ENCODE measurements around the gene IL7R. TPM values are rescaled to one million over a fixed set of nuclear protein-coding genes. Genes with fewer than 3 reads are reported as not detected.

Gene IL7R
- total RNA-seq, 1 experiment from 2014 or later: 0.98 TPM

DNA sequence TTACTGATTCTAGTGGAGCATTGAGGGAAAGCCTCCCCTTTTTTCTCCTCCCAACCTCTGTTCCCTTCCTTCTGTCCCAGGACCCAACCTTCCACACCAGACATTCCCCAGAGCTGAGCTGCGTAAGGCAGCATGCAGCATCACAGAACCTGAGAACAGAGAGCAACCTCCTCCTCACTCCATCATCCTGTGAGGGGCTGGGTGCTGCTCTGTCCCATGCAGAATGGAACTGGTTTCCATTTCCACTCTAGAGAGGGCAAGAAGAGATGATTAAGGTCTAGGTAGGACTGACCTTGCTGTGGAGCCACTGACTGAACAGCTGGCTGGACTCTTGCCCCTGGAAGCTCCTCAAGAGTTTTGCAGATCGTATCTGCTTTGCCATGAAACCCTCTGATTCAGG lies 30.1 kb upstream of the IL7R start:
- no peaks in the 10 kb centered on the region for H3K9me2 ChIP-seq (ENCODE audit: insufficient read depth)
- H4K20me1 ChIP-seq (ENCODE audit: insufficient read depth): no peaks in the 10 kb centered on the region
- TF ChIP-seq SP1 (IDR thresholded peaks at IDR 0.05; ENCODE audit: low read depth): no peak
- TF ChIP-seq, protein P1, sequence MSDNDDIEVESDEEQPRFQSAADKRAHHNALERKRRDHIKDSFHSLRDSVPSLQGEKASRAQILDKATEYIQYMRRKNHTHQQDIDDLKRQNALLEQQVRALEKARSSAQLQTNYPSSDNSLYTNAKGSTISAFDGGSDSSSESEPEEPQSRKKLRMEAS (IDR thresholded peaks at IDR 0.05): no peak
- TF ChIP-seq JUND (IDR thresholded peaks at IDR 0.05): no peak
- no peak for TF ChIP-seq RAD21 (IDR thresholded peaks at IDR 0.05; ENCODE audit: low read depth)
- ChIA-PET CTCF (no interaction called here), RAD21 (ENCODE audit: low non-redundant PET in 1 of 2, low total read pairs in 2 of 2, uncharacterized antibody in 2 of 2, unreplicated experiment in 2 of 2) (no interaction called here), POLR2A (no interaction called here)
- no peak for ATAC-seq
- no peaks in the 10 kb centered on the region for H3K4me1 ChIP-seq (ENCODE audit: control insufficient read depth in 1 of 2, insufficient read depth in 2 of 2, low read length in 2 of 2)
- H3K79me2 ChIP-seq (ENCODE audit: insufficient read depth, low read length): no peaks in the 10 kb centered on the region
- no peak overlapping the region for H3K27ac ChIP-seq (ENCODE audit: low read depth, low read length)
- no peak overlapping the region for H2AFZ ChIP-seq (ENCODE audit: low read depth, low read length, poor library complexity, severe bottlenecking)
- no peaks in the 10 kb centered on the region for H3K36me3 ChIP-seq (ENCODE audit: control insufficient read depth in 1 of 2, insufficient read depth in 2 of 2, low read length in 2 of 2)
- H3K4me3 ChIP-seq (replicated peaks in 1 of 2; ENCODE audit: low read depth in 1 of 2, low read length in 2 of 2): no peak overlapping the region
- peaks cover 23% of the 10 kb centered on the region; the same call in 1 of the 2 replicates for H3K27me3 ChIP-seq (ENCODE audit: insufficient read depth, low read length)
- no peaks in the 10 kb centered on the region for H3K9me3 ChIP-seq (ENCODE audit: control insufficient read depth in 1 of 2, insufficient read depth in 1 of 2, low read depth in 1 of 2, low read length in 2 of 2)
- no peak for DNase-seq (ENCODE audit: low read depth, low spot score)
- H3K9ac ChIP-seq (ENCODE audit: low read length): no peak overlapping the region
- no TSS peak for BruUV-seq (replicated peaks)
- H3K4me2 ChIP-seq (ENCODE audit: low read length): no peak overlapping the region
- intact Hi-C loops (cut with micrococcal nuclease): no loop called here

DNA sequence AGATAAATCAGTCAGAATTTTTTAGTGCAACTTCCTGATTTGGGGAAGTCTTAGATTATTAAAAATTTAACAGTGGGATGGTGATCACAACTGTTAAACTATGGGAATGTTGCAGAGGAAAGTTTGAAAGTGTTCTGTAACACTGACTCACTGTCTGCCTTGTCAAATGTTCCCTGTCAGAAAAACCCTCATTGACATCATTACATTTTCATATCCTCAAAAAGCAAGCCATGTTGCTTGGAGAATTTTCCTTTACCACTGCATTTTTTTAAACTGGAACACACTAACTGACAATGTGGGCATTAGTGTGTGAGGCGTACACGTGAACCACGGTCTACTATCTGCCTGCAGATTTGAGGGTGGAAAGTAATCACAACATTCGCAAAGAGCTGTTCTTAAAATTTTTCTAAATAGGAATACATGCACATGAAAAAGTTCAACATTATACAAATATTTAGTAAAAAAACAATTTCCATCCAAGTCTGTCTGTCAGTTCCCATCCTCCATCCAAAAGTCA lies 28.6 kb upstream of the IL7R start:
- Histone ChIP-seq H3K27ac (ENCODE audit: low read depth, low read length) (no peak overlapping the region), H3K36me3 (ENCODE audit: control insufficient read depth in 1 of 2, insufficient read depth in 2 of 2, low read length in 2 of 2) (no peaks in the 10 kb centered on the region), H2AFZ (ENCODE audit: low read depth, low read length, poor library complexity, severe bottlenecking) (no peak overlapping the region), H3K4me3 (replicated peaks in 1 of 2; ENCODE audit: low read depth in 1 of 2, low read length in 2 of 2) (no peak overlapping the region), H3K4me1 (ENCODE audit: control insufficient read depth in 1 of 2, insufficient read depth in 2 of 2, low read length in 2 of 2) (no peaks in the 10 kb centered on the region), H3K9me3 (ENCODE audit: control insufficient read depth in 1 of 2, insufficient read depth in 1 of 2, low read depth in 1 of 2, low read length in 2 of 2) (no peaks in the 10 kb centered on the region), H3K27me3 (ENCODE audit: insufficient read depth, low read length) (peaks cover 25% of the 10 kb centered on the region), H3K9ac (ENCODE audit: low read length) (no peak overlapping the region), H3K9me2 (ENCODE audit: insufficient read depth) (no peaks in the 10 kb centered on the region), H3K79me2 (ENCODE audit: insufficient read depth, low read length) (no peaks in the 10 kb centered on the region), H3K4me2 (ENCODE audit: low read length) (no peak overlapping the region), H4K20me1 (ENCODE audit: insufficient read depth) (no peaks in the 10 kb centered on the region)
- no peak for DNase-seq (ENCODE audit: low read depth, low spot score)
- intact Hi-C loops (cut with micrococcal nuclease): no loop called here
- TF ChIP-seq ZFX (IDR thresholded peaks at IDR 0.05): no peak
- TF ChIP-seq EGR1 (IDR thresholded peaks at IDR 0.05; ENCODE audit: low read depth): no peak
- TF ChIP-seq TCF7L2 (IDR thresholded peaks at IDR 0.05; ENCODE audit: borderline replicate concordance, extremely low read depth, insufficient read depth, insufficient read length): no peak
- TF ChIP-seq ELF1 (IDR thresholded peaks at IDR 0.05; ENCODE audit: borderline replicate concordance, low read depth): no peak
- no TSS peak for BruUV-seq (replicated peaks)
- CTCF ChIA-PET: no interaction called here
- POLR2A ChIA-PET: no interaction called here
- RAD21 ChIA-PET (ENCODE audit: low non-redundant PET in 1 of 2, low total read pairs in 2 of 2, uncharacterized antibody in 2 of 2, unreplicated experiment in 2 of 2): no interaction called here
- no peak for ATAC-seq

Data from HCT116 (cell line).